Activated CD4-positive, alpha-beta T cell treated with anti-CD3 and anti-CD28 coated beads for 4 hours (primary cell): ENCODE measurements around the gene CMTM3.
A peak's percentile ranks its signal among the peaks of the same experiment; 100 is the strongest.
"Not testable (repeated sequence)": the region's sequence is repeated elsewhere in the genome, so short reads cannot be mapped to it uniquely, and the experiment has no call there.

ENCODE experiments used
- DNase-seq, 2 donors: peaks; one replicate each; pipeline ENCODE4 v3.0.0-alpha.2; 2020

CMTM3 gene

GRCh38 chr16:66604376-66605176, at the start of gene CMTM3:
Gene CMTM3 (plus strand): TSS chr16:66604704. CDS start chr16:66604806, 102 bp downstream.
- peak; percentile 71 for DNase-seq

GRCh38 chr16:66560107-66560506, 44.4 kb upstream of the CMTM3 start:
- no peak for DNase-seq

- DNase-seq: no peak
These were observed 43.0 kb upstream of the CMTM3 start for GRCh38 chr16:66561381-66562080.

GRCh38 chr16:66562409-66562808, 42.1 kb upstream of the CMTM3 start:
- DNase-seq: no peak

GRCh38 chr16:66562986-66563385, 41.5 kb upstream of the CMTM3 start:
- no peak for DNase-seq

- DNase-seq: no peak
These were observed 40.8 kb upstream of the CMTM3 start for GRCh38 chr16:66563574-66564334.

- DNase-seq: no peak
These were observed 38.2 kb upstream of the CMTM3 start, which contains the start of gene CMTM1 for GRCh38 chr16:66566051-66566901. Gene CMTM1 (plus strand): TSS chr16:66566439. CDS start chr16:66566514, 75 bp downstream.

GRCh38 chr16:66567270-66567669, 37.2 kb upstream of the CMTM3 start:
- not testable (repeated sequence) for DNase-seq

GRCh38 chr16:66568355-66568754, 36.1 kb upstream of the CMTM3 start:
- DNase-seq: no peak

GRCh38 chr16:66569131-66569530, 35.4 kb upstream of the CMTM3 start:
- no peak for DNase-seq

GRCh38 chr16:66569827-66570405, 34.6 kb upstream of the CMTM3 start:
- no peak for DNase-seq

- DNase-seq: no peak
These were observed 32.1 kb upstream of the CMTM3 start for GRCh38 chr16:66572356-66572755.

GRCh38 chr16:66574081-66574480, 30.4 kb upstream of the CMTM3 start:
- no peak for DNase-seq

- no peak for DNase-seq
These were observed 30.0 kb upstream of the CMTM3 start for GRCh38 chr16:66574531-66574930.

GRCh38 chr16:66575060-66575459, 29.4 kb upstream of the CMTM3 start:
- DNase-seq: no peak

GRCh38 chr16:66576296-66576695, 28.2 kb upstream of the CMTM3 start:
- no peak for DNase-seq

- DNase-seq: peak in 1 of 2 donors; percentile 18
These were observed 25.6 kb upstream of the CMTM3 start, which contains the start of gene CMTM2 for GRCh38 chr16:66578651-66579531. Gene CMTM2 (plus strand): TSS chr16:66579463. CDS start chr16:66579608, 145 bp downstream.

GRCh38 chr16:66580605-66581209, 23.8 kb upstream of the CMTM3 start:
- DNase-seq: no peak

- DNase-seq: no peak
These were observed 23.1 kb upstream of the CMTM3 start for GRCh38 chr16:66581246-66581952.
